Ishikawa (cell line): ENCODE data around the gene GNAL.

Experiments used
- CEBPB ChIP-seq: IDR thresholded peaks from 2 replicates; pipeline ENCODE4 v1.6.1; 2012
- CREB1 ChIP-seq: IDR thresholded peaks from 2 replicates; pipeline ENCODE4 v1.6.1; 2012; ENCODE audit warnings: low read depth
- EGR1 ChIP-seq: IDR thresholded peaks from 2 replicates; pipeline ENCODE4 v1.6.1; 2012
- EP300 ChIP-seq: IDR thresholded peaks from 2 replicates; pipeline ENCODE4 v1.6.1; 2012; ENCODE audit warnings: borderline replicate concordance
- FOXM1 ChIP-seq: IDR thresholded peaks from 2 replicates; pipeline ENCODE4 v1.6.1; 2012; ENCODE audit warnings: low read depth, borderline replicate concordance
- NFIC ChIP-seq: IDR thresholded peaks from 2 replicates; pipeline ENCODE4 v1.6.1; 2012
- RAD21 ChIP-seq: IDR thresholded peaks from 2 replicates; pipeline ENCODE4 v1.6.1; 2012; ENCODE audit warnings: low read depth
- TAF1 ChIP-seq: IDR thresholded peaks from 2 replicates; pipeline ENCODE4 v1.6.1; 2012; ENCODE audit warnings: low read depth, mild to moderate bottlenecking
- TCF12 ChIP-seq: IDR thresholded peaks from 2 replicates; pipeline ENCODE4 v1.6.1; 2012; ENCODE audit warnings: low read depth
- TEAD4 ChIP-seq: IDR thresholded peaks from 2 replicates; pipeline ENCODE4 v1.6.1; 2012
- YY1 ChIP-seq: IDR thresholded peaks from 2 replicates; pipeline ENCODE4 v1.6.1; 2012; ENCODE audit warnings: low read depth
- ZBTB7A ChIP-seq: IDR thresholded peaks from 2 replicates; pipeline ENCODE4 v1.6.1; 2012; ENCODE audit warnings: low read depth
- TF ChIP-seq, protein P1 (sequence below): IDR thresholded peaks from 2 replicates; pipeline ENCODE4 v1.6.1; 2012
- TF ChIP-seq, protein P2 (sequence below): IDR thresholded peaks from 2 replicates; pipeline ENCODE4 v1.6.1; 2012
- TF ChIP-seq, protein P3 (sequence below): IDR thresholded peaks from 2 replicates; pipeline ENCODE4 v1.6.1; 2012; ENCODE audit warnings: low read depth, mild to moderate bottlenecking

Gene GNAL

GRCh38 chr18:11658989-11659388 is 30.1 kb upstream of the GNAL start:
- TF ChIP-seq CEBPB (no peak), EP300 (no peak), TEAD4 (no peak), CREB1 (no peak), NFIC (no peak), RAD21 (no peak), TCF12 (no peak), TAF1 (no peak), ZBTB7A (no peak), EGR1 (no peak), YY1 (no peak), FOXM1 (no peak)
- TF ChIP-seq, protein P1, sequence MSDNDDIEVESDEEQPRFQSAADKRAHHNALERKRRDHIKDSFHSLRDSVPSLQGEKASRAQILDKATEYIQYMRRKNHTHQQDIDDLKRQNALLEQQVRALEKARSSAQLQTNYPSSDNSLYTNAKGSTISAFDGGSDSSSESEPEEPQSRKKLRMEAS: no peak
- TF ChIP-seq, protein P2, sequence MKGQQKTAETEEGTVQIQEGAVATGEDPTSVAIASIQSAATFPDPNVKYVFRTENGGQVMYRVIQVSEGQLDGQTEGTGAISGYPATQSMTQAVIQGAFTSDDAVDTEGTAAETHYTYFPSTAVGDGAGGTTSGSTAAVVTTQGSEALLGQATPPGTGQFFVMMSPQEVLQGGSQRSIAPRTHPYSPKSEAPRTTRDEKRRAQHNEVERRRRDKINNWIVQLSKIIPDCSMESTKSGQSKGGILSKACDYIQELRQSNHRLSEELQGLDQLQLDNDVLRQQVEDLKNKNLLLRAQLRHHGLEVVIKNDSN: no peak
- TF ChIP-seq, protein P3, sequence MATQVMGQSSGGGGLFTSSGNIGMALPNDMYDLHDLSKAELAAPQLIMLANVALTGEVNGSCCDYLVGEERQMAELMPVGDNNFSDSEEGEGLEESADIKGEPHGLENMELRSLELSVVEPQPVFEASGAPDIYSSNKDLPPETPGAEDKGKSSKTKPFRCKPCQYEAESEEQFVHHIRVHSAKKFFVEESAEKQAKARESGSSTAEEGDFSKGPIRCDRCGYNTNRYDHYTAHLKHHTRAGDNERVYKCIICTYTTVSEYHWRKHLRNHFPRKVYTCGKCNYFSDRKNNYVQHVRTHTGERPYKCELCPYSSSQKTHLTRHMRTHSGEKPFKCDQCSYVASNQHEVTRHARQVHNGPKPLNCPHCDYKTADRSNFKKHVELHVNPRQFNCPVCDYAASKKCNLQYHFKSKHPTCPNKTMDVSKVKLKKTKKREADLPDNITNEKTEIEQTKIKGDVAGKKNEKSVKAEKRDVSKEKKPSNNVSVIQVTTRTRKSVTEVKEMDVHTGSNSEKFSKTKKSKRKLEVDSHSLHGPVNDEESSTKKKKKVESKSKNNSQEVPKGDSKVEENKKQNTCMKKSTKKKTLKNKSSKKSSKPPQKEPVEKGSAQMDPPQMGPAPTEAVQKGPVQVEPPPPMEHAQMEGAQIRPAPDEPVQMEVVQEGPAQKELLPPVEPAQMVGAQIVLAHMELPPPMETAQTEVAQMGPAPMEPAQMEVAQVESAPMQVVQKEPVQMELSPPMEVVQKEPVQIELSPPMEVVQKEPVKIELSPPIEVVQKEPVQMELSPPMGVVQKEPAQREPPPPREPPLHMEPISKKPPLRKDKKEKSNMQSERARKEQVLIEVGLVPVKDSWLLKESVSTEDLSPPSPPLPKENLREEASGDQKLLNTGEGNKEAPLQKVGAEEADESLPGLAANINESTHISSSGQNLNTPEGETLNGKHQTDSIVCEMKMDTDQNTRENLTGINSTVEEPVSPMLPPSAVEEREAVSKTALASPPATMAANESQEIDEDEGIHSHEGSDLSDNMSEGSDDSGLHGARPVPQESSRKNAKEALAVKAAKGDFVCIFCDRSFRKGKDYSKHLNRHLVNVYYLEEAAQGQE: no peak

GRCh38 chr18:11660691-11661090 is 28.4 kb upstream of the GNAL start:
- TF ChIP-seq CEBPB: no peak
- TF ChIP-seq TAF1: no peak
- TF ChIP-seq, protein P3: no peak
- TF ChIP-seq, protein P1: no peak
- TF ChIP-seq TEAD4: no peak
- no peak for TF ChIP-seq NFIC
- TF ChIP-seq ZBTB7A: no peak
- no peak for TF ChIP-seq CREB1
- TF ChIP-seq, protein P2: no peak
- no peak for TF ChIP-seq TCF12
- no peak for TF ChIP-seq FOXM1
- TF ChIP-seq EGR1: no peak
- no peak for TF ChIP-seq YY1
- no peak for TF ChIP-seq RAD21
- no peak for TF ChIP-seq EP300

DNA sequence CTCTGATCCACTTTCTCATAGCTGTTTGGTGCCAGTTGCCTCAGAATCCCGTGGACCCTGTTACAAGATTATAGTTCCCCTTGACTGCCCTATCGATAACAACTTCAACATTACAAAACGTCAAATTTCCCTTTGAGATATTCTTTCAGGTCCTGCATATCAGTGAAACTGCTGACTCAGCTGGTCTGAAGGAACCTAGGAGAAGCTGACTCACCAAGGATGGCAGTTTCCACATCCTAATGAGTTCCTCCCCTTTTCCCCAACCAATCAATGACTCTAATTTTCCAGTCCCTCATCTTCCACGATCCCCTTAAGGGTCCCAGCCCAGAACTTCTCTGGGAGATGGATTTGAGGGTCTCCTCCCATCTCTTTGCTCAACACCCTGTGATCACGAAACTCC is 27.6 kb upstream of the GNAL start:
- TF ChIP-seq, protein P2: no peak
- TF ChIP-seq NFIC (no peak), TEAD4 (no peak), TAF1 (no peak), CREB1 (no peak), EGR1 (no peak), RAD21 (no peak), CEBPB (no peak), ZBTB7A (no peak), YY1 (no peak)
- TF ChIP-seq, protein P1: no peak

- TF ChIP-seq NFIC (no peak), YY1 (no peak), EP300 (no peak)
Observed at GRCh38 chr18:11663439-11664029, 25.5 kb upstream of the GNAL start.

- no peak for TF ChIP-seq NFIC
- TF ChIP-seq EP300: no peak
- TF ChIP-seq, protein P2: no peak
- TF ChIP-seq, protein P1: no peak
- TF ChIP-seq TAF1: no peak
- TF ChIP-seq YY1: no peak
- TF ChIP-seq TCF12: no peak
- TF ChIP-seq ZBTB7A: no peak
- no peak for TF ChIP-seq RAD21
Observed at GRCh38 chr18:11664286-11664685, 24.8 kb upstream of the GNAL start.
